Kidney (tissue), 14 donors: Measurements from ENCODE around the gene ITGA5. TPM values are rescaled to one million over a fixed set of nuclear protein-coding genes. Genes with fewer than 3 reads are reported as not detected.

Experiments used
- DNase-seq, 5 donors: peaks; one replicate each; pipeline ENCODE4 v3.0.0-alpha.2; 2013 to 2020
- FAIRE-seq: peaks from 2 replicates; lab custom pipeline; 2012; peaks lifted over from hg19 to GRCh38; lab: Jason Lieb, UNC
- H3K27ac ChIP-seq, 2 donors: one replicate each; pipeline ENCODE4 v1.7.0; 2013; ENCODE audit warnings: low read depth in 2 of 2, low read length in 2 of 2, inconsistent platforms in 1 of 2
- H3K27me3 ChIP-seq: one replicate; pipeline ENCODE4 v1.7.1; 2013; ENCODE audit warnings: low read length, inconsistent platforms; ENCODE audit not compliant: control insufficient read depth, insufficient read depth
- H3K36me3 ChIP-seq, 3 donors: one replicate each; pipeline versions ENCODE4 v1.7.0 to v1.7.1; 2013; ENCODE audit warnings: low read length in 3 of 3, control low read depth in 1 of 3, inconsistent platforms in 1 of 3; ENCODE audit not compliant: insufficient read depth in 3 of 3, control insufficient read depth in 2 of 3
- H3K4me1 ChIP-seq, 3 donors: one replicate each; pipeline versions ENCODE4 v1.7.0 to v1.7.1; 2013; ENCODE audit warnings: low read length in 3 of 3, inconsistent platforms in 1 of 3, low read depth in 1 of 3; ENCODE audit not compliant: control insufficient read depth in 2 of 3, insufficient read depth in 2 of 3
- H3K4me3 ChIP-seq, 3 donors: one replicate each; pipeline versions ENCODE4 v1.7.0 to v1.8.1; 2013; ENCODE audit warnings: low read length in 3 of 3, control low read depth in 1 of 3, inconsistent platforms in 1 of 3
- H3K9ac ChIP-seq, 3 donors: one replicate each; pipeline versions ENCODE4 v1.7.0 to v1.7.1; 2013; ENCODE audit warnings: low read length in 3 of 3, control low read depth in 1 of 3, inconsistent platforms in 1 of 3
- H3K9me3 ChIP-seq, 3 donors: one replicate each; pipeline versions ENCODE4 v1.7.0 to v1.7.1; 2013; ENCODE audit warnings: low read length in 3 of 3, control low read depth in 1 of 3, inconsistent platforms in 1 of 3; ENCODE audit not compliant: control insufficient read depth in 2 of 3, insufficient read depth in 1 of 3
- CTCF ChIP-seq: IDR thresholded peaks from 3 replicates; pipeline ENCODE4 v1.5.1; 2012; ENCODE audit warnings: mild to moderate bottlenecking, moderate library complexity, borderline replicate concordance; ENCODE audit not compliant: insufficient read depth; ENCODE audit errors: extremely low read depth
- intact Hi-C: fragments of 100-400 bp; cut with DNase I; formaldehyde crosslinking; loops from one replicate; pipeline ENCODE4 v1.11.1; 2022
- polyA plus RNA-seq: library from polyadenylated mRNA; stranded (reverse); fragments of 350-450 nt; fragmentation: Illumina TruSeq; extraction: RNeasy Lipid Tissue Mini Kit (QIAGEN cat#74804); gene quantifications from one replicate; pipeline ENCODE4 v1.2.3, GENCODE V29; 2014; ENCODE audit warnings: low read depth, low replicate concordance; ENCODE audit not compliant: insufficient read depth
- total RNA-seq: library from RNA; stranded (reverse); fragmentation: NEBNext Ultra II Directional; extraction: Animal tissue kit (Norgen Biotek cat#: 25700); gene quantifications from one replicate; pipeline ENCODE4 v1.2.1, GENCODE V29; 2021
- donor health status: control.
- donor health status: control.
- donor health status: control.
- donor health status: control.
- donor health status: control.
- donor health status: DM: yes; HTN: yes; CAD: no.
- donor health status: Normal renal cell carcinoma (clear cell type).

ITGA5 gene
- total and polyA plus RNA-seq, 2 donors from 2014 or later: 11.4 to 65.6 TPM

GRCh38 chr12:54370171-54370730 lies 48.8 kb downstream of the ITGA5 start:
- Histone ChIP-seq H3K9ac (peak overlapping the region in 1 of 3 donors; percentile 34), H3K9me3 (no peaks in the 10 kb centered on the region), H3K27me3 (no peaks in the 10 kb centered on the region), H3K4me3 (peak overlapping the region in 1 of 3 donors; percentile 9), H3K36me3 (no peaks in the 10 kb centered on the region), H3K4me1 (peaks cover 0 to 15% (median 6%) of the 10 kb centered on the region in 3 donors), H3K27ac (peak overlapping the region in 1 of 2 donors; percentile 7)
- peak; percentile 98 for TF ChIP-seq CTCF
- intact Hi-C loops: loop anchor here (10.0 kb wide), 1 partner anchor 145 kb away; no protein-coding TSS in a partner anchor
- DNase-seq: peak; percentile 88 to 94 (median 93)
- no peak for FAIRE-seq

GRCh38 chr12:54369597-54370131 lies 49.4 kb downstream of the ITGA5 start:
- H3K27ac ChIP-seq: no peak overlapping the region

GRCh38 chr12:54368709-54369596 lies 50.1 kb downstream of the ITGA5 start:
- TF ChIP-seq CTCF: peak; percentile 94
- Histone ChIP-seq H3K27ac (no peak overlapping the region), H3K4me3 (peak overlapping the region in 2 of 3 donors; percentile 20 to 45), H3K9me3 (no peaks in the 10 kb centered on the region), H3K27me3 (no peaks in the 10 kb centered on the region), H3K9ac (peak overlapping the region in 1 of 3 donors; percentile 51), H3K36me3 (no peaks in the 10 kb centered on the region), H3K4me1 (peaks cover 0 to 15% (median 6%) of the 10 kb centered on the region in 3 donors)
- intact Hi-C loops: no loop called here
- peak; percentile 93 to 98 (median 95) for DNase-seq
- FAIRE-seq: no peak

More at GRCh38 chr12:54369597-54370131, 49.4 kb downstream of the ITGA5 start:
- no peaks in the 10 kb centered on the region for H3K36me3 ChIP-seq
- H3K9me3 ChIP-seq: no peaks in the 10 kb centered on the region
- intact Hi-C loops: loop anchor here (10.0 kb wide), 1 partner anchor 145 kb away; no protein-coding TSS in a partner anchor
- TF ChIP-seq CTCF: no peak
- no peak overlapping the region for H3K9ac ChIP-seq
- H3K4me1 ChIP-seq: peaks cover 0 to 15% (median 6%) of the 10 kb centered on the region in 3 donors
- no peak for FAIRE-seq
- DNase-seq: no peak
- H3K27me3 ChIP-seq: no peaks in the 10 kb centered on the region
- H3K4me3 ChIP-seq: peak overlapping the region in 1 of 3 donors; percentile 45
